Measurements from ENCODE around the gene REEP6. TPM values are rescaled to one million over a fixed set of nuclear protein-coding genes. Genes with fewer than 3 reads are reported as not detected.

Gene REEP6
- total and polyA plus RNA-seq, 2 donors (not counting 3 experiments of a cell fraction or from before 2014, with no cell fraction given) = 1.3 to 1.5 TPM

DNA sequence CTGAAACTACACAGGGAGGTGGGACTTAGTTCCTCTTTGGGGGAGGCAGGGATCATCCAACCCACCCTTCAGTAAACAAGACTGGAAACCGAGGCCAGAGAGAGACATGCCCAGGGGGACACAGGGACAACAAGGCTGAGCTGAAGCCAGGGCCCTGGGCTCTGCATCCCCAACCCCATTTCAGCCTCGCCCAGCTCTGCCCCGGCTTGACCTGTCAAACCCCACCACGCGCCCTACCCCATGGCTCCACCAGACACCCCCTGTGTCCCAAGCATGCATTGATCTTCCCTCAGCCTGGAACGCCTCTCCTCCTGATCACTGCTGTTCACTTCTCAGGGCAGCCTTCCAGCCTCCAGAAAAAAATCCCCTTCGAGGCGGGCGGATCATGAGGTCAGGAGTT is 43.0 kb upstream of the REEP6 start:
- Histone ChIP-seq H3K4me3 (replicated peaks in 1 of 3; ENCODE audit: insufficient read depth in 1 of 3, low read depth in 1 of 3, low read length in 3 of 3) (no peak overlapping the region), H3K4me1 (ENCODE audit: control insufficient read depth, extremely low read depth, insufficient read depth, low read length) (no peaks in the 10 kb centered on the region), H2AFZ (ENCODE audit: low read depth, low read length) (no peak overlapping the region), H3K27ac (ENCODE audit: insufficient read depth, low read depth, low read length) (no peak overlapping the region), H3K9me3 (replicated peaks; ENCODE audit: control insufficient read depth, insufficient read depth, low read length) (no peaks in the 10 kb centered on the region), H3K9me1 (replicated peaks; ENCODE audit: control insufficient read depth, extremely low read depth, insufficient read depth, low read length) (no peaks in the 10 kb centered on the region), H3K36me3 (ENCODE audit: control insufficient read depth in 2 of 2, extremely low read depth in 1 of 2, insufficient read depth in 2 of 2, low read length in 2 of 2) (no peaks in the 10 kb centered on the region), H4K20me1 (replicated peaks; ENCODE audit: control insufficient read depth, extremely low read depth, insufficient read depth, low read length) (no peaks in the 10 kb centered on the region), H3K9ac (replicated peaks; ENCODE audit: extremely low read depth, insufficient read depth, low read length) (no peak overlapping the region), H3K27me3 (ENCODE audit: control insufficient read depth in 2 of 2, insufficient read depth in 2 of 2, low read length in 2 of 2) (peaks cover 30 to 43% of the 10 kb centered on the region in 2 experiments), H3K4me2 (ENCODE audit: insufficient read depth, low read length) (no peak overlapping the region), H3K79me2 (ENCODE audit: control insufficient read depth, insufficient read depth, low read length) (no peaks in the 10 kb centered on the region)
- DNase-seq (ENCODE audit: low read depth, low spot score) (no peak), FAIRE-seq (no peak)
- POLR2A ChIA-PET = no interaction called here
- TF ChIP-seq FOS (IDR thresholded peaks at IDR 0.05; ENCODE audit: borderline replicate concordance, insufficient read depth, low read length) = no peak
- no peak for TF ChIP-seq GATA2 (IDR thresholded peaks at IDR 0.05; ENCODE audit: insufficient read depth, insufficient read length, low read depth, low read length)
- TF ChIP-seq EZH2 (IDR thresholded peaks at IDR 0.05; ENCODE audit: borderline replicate concordance, low read depth, low read length, severe bottlenecking) = no peak
- TF ChIP-seq, protein P1, sequence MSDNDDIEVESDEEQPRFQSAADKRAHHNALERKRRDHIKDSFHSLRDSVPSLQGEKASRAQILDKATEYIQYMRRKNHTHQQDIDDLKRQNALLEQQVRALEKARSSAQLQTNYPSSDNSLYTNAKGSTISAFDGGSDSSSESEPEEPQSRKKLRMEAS (IDR thresholded peaks at IDR 0.05; ENCODE audit: insufficient read depth, insufficient read length) = no peak
- TF ChIP-seq, protein P2, sequence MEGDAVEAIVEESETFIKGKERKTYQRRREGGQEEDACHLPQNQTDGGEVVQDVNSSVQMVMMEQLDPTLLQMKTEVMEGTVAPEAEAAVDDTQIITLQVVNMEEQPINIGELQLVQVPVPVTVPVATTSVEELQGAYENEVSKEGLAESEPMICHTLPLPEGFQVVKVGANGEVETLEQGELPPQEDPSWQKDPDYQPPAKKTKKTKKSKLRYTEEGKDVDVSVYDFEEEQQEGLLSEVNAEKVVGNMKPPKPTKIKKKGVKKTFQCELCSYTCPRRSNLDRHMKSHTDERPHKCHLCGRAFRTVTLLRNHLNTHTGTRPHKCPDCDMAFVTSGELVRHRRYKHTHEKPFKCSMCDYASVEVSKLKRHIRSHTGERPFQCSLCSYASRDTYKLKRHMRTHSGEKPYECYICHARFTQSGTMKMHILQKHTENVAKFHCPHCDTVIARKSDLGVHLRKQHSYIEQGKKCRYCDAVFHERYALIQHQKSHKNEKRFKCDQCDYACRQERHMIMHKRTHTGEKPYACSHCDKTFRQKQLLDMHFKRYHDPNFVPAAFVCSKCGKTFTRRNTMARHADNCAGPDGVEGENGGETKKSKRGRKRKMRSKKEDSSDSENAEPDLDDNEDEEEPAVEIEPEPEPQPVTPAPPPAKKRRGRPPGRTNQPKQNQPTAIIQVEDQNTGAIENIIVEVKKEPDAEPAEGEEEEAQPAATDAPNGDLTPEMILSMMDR (IDR thresholded peaks at IDR 0.05; ENCODE audit: extremely low read depth in 1 of 2, insufficient read depth in 1 of 2, low read depth in 1 of 2, low read length in 2 of 2) = no peak
- TF ChIP-seq JUN (IDR thresholded peaks at IDR 0.05; ENCODE audit: borderline replicate concordance, insufficient read depth, insufficient read length, low read depth) = no peak
- no peak for TF ChIP-seq POLR2AphosphoS5 (IDR thresholded peaks at IDR 0.05; ENCODE audit: insufficient read depth, low read depth, low read length)
- BruUV-seq (replicated peaks) = no TSS peak
- intact Hi-C loops (cut with micrococcal nuclease) = no loop called here
- dilution Hi-C loops (cut with MboI; ENCODE audit: extremely low pct_ligation_motif_present, low sequenced_read_pairs) = no loop called here
- CTCF ChIA-PET = no interaction called here
